Measurements from ENCODE around the gene NAAA.

NAAA gene

DNA sequence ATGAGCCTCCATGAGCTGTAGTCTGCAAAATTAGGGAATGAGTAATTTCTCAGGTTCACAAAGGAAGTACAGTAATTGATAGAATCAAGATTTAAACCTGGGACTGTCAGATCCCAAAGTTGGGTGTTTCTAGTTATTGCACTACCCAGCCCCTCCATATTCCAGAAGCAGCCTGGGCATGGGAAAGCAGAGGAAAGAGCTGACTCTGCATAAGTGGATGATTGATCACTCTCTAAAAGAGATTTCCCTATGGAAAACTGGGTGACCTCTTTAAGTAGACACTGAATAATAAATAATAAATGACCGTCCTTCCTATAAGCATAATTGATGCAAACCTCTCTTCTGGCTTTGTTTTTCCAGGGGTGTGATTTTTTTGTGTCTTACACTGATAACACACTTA is 5.2 kb downstream of the NAAA start:
- no peak overlapping the region for H3K27ac ChIP-seq
- TF ChIP-seq ZFX (IDR thresholded peaks at IDR 0.05; ENCODE audit: borderline replicate concordance): no peak
- TF ChIP-seq, protein P1, sequence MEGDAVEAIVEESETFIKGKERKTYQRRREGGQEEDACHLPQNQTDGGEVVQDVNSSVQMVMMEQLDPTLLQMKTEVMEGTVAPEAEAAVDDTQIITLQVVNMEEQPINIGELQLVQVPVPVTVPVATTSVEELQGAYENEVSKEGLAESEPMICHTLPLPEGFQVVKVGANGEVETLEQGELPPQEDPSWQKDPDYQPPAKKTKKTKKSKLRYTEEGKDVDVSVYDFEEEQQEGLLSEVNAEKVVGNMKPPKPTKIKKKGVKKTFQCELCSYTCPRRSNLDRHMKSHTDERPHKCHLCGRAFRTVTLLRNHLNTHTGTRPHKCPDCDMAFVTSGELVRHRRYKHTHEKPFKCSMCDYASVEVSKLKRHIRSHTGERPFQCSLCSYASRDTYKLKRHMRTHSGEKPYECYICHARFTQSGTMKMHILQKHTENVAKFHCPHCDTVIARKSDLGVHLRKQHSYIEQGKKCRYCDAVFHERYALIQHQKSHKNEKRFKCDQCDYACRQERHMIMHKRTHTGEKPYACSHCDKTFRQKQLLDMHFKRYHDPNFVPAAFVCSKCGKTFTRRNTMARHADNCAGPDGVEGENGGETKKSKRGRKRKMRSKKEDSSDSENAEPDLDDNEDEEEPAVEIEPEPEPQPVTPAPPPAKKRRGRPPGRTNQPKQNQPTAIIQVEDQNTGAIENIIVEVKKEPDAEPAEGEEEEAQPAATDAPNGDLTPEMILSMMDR (IDR thresholded peaks at IDR 0.05): no peak

DNA sequence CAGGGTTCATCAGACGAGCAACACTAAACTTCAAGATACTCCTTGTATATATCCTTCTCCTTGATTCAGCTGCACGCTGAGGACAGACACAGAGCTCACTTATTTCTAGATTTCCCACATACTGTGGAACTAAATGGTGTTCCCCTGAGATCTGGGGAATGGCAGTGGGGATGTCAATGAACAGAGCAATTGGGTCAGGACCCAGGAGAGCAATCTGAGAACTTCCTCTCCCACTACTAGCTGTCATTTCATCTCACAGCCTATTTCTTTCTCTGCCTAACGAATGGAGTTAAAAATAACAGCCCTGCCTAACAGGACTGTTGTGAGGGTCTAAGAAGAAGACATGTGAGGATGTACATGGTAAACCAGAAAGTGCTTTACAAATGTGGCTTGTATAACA is 10.7 kb downstream of the NAAA start:
- H3K27ac ChIP-seq: no peak overlapping the region
- TF ChIP-seq, protein P1 (IDR thresholded peaks at IDR 0.05): no peak
- no peak for TF ChIP-seq ZFX (IDR thresholded peaks at IDR 0.05; ENCODE audit: borderline replicate concordance)

DNA sequence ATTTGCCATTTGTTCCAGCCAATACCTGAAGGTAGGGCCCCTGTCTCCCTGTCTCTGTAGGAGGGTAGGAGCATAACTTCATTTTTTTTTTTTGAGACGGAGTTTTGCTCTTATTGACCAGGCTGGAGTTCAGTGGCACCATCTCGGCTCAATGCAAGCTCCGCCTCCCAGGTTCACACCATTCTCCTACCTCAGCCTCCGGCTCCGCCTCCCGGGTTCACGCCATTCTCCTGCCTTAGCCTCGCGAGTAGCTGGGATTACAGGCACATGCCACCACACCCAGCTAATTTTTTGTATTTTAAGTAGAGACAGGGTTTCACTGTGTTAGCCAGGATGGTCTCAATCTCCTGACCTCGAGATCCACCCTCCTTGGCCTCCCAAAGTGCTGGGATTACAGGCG is 15.9 kb downstream of the NAAA start:
- peak overlapping the region; percentile 52 for H3K27ac ChIP-seq

DNA sequence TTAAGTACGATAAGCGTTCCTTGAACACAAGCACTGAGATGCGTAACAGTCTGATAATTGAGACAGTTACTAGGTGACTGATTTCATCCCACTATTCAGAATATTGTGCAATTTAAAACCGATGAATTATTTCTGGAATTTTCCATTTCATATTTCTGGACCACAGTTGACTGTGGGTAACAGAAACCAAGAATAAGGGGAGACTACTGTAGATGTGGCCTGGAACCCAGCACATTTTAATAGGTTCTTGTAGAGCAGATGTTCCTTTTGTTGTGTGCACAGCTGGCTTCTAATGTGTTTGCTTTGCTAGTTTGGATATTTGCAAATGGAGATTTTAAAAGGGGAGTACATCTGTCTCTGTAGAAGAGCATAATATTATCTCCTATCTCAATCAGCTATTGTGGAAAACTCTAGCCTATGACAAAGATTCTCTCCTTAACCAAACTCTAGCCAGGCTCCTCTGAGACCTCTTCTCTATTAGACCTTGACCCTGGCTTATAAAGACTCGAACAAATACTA is 16.4 kb downstream of the NAAA start:
- peak overlapping the region; percentile 52 for H3K27ac ChIP-seq
- no peak for TF ChIP-seq ZFX (IDR thresholded peaks at IDR 0.05; ENCODE audit: borderline replicate concordance)
- TF ChIP-seq, protein P1 (IDR thresholded peaks at IDR 0.05): no peak

DNA sequence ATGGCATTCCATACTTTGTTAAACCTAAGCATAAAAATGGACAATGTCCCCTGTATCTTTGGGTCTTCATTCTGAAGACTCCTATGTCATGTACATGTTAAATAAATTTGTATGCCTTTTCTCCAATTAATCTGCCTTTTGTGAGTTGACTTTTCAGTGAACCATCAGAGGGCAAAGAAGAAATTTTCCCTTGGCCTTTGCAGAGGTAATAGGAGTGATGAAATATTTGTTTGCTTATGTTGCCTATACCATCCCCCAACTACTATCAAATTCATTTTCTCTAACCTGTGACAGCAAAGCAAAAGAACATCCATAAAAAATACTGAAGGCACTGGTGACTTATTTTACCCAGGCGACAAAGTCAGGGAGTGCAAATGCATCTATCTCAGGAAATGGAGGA is 18.2 kb downstream of the NAAA start:
- TF ChIP-seq ZFX (IDR thresholded peaks at IDR 0.05; ENCODE audit: borderline replicate concordance): no peak
- TF ChIP-seq, protein P1 (IDR thresholded peaks at IDR 0.05): no peak
- no peak overlapping the region for H3K27ac ChIP-seq

DNA sequence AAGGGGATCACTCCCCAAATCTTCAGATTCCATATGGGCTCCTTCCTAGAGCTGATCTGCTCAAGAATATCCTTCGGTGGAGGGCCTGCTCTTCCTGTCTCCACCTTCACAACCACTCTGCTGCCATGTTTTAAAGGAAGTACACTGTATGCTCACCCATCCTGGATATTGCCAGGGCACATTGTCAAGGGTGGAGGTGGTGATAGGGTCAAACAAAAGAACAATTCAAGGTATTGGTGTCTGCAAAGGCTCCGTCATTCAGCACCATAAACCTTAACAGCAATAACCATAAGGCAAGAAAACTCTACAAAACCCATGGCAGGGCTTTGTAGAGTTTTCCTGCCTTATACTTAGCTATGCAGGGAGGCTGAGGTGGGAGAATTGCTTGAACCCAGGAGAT is 18.9 kb downstream of the NAAA start:
- no peak for TF ChIP-seq ZFX (IDR thresholded peaks at IDR 0.05; ENCODE audit: borderline replicate concordance)
- TF ChIP-seq, protein P1 (IDR thresholded peaks at IDR 0.05): no peak
- H3K27ac ChIP-seq: no peak overlapping the region

DNA sequence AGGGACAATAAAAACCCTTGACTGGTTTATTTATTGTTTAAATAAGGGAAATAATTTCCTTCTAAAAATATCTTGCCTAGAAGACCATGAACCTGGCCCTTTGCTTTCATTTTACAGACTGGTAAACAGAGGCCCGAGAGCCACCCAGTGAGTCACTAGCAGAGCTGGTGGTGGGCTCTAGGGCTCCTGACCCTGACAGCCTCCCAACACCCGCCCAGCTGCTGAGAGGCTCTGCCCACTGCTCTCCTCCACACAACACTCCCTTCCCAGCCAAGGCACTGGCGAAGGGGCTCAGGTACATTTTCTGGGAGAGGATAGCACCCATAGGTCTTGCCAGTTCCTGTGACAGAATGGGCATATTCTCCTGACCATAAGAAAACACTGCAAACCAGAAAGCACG is 20.5 kb downstream of the NAAA start:
- TF ChIP-seq ZFX (IDR thresholded peaks at IDR 0.05; ENCODE audit: borderline replicate concordance): no peak
- TF ChIP-seq, protein P1 (IDR thresholded peaks at IDR 0.05): no peak
- peak overlapping the region; percentile 45 for H3K27ac ChIP-seq

DNA sequence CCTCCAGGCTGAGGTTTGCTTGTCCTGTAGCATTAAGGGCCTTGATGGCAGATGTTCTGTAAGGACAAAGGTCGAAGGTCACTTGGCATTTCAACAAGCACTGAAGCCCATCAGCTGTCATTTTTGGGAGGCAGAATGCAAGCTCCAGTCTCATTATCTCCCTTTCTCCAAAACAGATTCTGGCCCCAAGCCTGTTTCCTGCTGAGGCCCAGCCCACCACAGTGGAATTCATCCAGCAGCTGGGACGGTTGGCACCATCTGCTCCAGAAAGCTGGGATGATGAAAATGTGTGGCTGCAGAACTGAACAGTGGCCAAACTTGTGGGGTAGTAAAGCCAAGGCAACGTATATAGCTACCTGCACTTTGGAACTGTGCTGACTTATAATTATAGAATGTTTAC is 20.9 kb downstream of the NAAA start:
- H3K27ac ChIP-seq: peak overlapping the region; percentile 45
- TF ChIP-seq, protein P1 (IDR thresholded peaks at IDR 0.05): no peak
- no peak for TF ChIP-seq ZFX (IDR thresholded peaks at IDR 0.05; ENCODE audit: borderline replicate concordance)
